ENCODE measurements around the gene SUGP1.
A peak's percentile ranks its signal among the peaks of the same experiment; 100 is the strongest.

SUGP1 gene

DNA sequence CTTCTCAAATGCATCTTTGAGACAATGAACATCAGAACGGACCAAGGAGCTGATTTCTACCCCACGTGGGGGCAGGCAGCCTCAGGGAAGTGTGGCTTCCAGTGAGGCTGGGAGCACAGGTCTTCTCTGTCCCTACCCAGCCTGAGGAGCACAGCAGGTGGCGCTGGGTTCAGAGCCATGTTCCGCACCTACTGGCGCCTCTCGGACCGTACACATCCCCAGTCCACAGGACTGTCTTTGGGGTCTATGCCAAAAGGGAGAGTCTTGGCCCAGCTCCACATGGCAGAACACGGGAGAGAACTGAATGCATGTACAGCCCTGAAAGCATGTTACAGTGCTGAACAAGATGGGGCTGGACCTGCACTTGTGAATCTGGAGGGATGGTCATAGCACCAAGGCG is 22.6 kb downstream of the SUGP1 start:
- DNase-seq (ENCODE audit: low read depth, low spot score), result no peak

DNA sequence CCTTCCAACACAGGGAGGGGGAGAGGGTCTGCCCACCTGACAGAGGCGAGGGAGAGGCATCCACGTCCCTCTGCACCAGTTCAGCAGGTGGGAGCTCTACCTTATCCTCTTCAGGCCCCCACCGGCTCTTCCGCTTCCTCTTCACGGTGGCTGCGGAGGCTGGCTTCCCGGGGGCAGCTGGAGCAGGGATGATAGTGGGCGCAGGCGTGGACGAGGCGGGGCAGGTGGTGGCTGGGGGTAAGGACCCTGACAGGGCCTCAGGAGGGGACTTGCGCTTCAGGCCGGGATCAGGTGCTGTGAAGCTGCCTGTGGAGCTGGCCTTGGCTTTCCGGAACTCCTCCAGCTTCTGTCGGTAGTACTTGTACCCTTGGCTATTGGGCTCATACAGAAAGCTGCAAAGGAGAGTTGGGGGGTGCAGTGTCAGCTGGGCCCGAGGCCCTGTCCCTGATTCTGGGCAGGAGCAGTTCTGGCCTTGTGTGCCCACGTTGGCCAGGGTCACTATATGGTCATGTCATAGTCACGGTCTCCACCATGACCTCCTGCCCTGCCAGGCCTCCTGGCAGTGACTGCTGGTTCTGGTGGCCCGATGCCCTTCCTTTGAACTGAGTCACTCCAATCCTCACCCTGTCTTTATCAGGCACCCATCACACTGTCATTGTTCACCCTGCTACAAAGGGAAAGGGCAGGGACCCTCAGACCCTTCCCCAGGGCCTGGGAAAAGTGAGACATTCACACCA is 23.2 kb downstream of the SUGP1 start:
- no peak for DNase-seq (ENCODE audit: low read depth, low spot score)

DNA sequence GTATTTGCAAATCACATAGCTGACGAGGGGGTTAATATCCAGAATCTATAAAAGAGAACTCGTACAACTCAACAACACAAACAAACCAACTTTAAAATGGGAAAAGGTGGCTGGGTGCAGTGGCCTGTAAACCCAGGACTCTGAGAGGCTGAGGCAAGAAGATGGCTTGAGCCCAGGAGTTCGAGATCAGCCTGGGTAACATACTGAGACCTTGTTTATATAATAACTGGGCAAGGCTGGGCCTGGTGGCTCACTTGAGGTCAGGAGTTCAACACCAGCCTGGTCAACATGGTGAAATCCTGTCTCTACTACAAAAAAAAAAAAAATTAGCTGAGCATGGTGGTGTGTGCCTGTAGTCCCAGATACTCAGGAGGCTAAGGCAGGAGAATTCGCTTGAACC is 25.4 kb downstream of the SUGP1 start:
- DNase-seq (ENCODE audit: low read depth, low spot score), result no peak

DNA sequence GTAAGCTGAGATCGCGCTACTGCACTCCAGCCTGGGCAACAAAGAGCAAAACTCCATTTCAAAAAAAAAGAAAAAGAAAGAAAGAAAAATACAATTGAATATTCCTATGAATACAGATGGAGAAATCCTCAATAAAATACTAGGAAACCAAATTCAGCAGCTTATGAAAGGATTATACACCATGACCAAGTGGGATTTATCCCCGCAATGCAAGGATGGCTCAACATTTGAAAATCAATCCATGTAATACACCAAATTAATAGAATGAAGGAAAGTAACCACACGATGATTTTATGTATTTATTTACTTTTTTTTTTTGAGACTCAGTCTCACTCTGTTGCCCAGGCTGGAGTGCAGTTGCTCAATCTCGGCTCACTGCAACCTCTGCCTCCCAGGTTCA is 27.7 kb downstream of the SUGP1 start:
- no peak for DNase-seq (ENCODE audit: low read depth, low spot score)

DNA sequence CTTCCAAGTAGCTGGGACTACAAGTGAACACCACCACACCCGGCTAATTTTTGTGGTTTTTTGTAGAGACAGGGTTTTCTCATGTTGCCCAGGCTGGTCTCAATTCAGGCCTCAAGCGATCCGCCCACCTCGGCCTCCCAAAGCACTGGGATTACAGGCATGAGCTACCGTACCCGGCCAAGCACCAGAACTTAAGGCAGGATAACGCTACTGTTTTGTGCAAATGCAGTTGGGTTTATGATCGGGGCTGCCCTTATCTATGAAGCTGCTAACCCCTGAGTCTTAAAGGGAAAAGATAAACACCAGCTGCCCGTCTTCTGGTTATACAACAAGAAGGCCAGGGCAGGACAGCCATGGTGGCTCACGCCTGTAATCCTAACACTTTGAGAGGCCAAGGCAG is 34.6 kb downstream of the SUGP1 start:
- DNase-seq (ENCODE audit: low read depth, low spot score), result peak; percentile 45

DNA sequence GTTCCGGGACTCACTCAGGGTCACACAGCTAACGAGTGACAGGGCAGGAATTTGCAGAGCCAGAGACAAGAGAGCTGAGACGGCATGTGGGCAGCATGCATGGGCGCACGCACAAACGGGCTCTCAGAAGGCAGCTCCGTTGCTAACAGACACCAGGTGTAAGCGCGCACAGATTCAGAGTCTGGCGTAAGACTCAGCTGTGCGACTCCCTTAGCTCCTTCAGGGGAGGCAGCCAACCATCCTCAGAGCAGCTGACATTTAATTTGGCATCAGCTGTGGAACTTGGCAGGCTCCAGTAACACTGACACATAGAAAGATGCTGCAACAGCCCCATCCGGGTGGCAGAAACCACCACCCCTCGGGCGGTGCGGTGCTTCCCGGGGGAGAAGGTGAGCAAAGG is 39.7 kb downstream of the SUGP1 start:
- DNase-seq (ENCODE audit: low read depth, low spot score), result no peak

DNA sequence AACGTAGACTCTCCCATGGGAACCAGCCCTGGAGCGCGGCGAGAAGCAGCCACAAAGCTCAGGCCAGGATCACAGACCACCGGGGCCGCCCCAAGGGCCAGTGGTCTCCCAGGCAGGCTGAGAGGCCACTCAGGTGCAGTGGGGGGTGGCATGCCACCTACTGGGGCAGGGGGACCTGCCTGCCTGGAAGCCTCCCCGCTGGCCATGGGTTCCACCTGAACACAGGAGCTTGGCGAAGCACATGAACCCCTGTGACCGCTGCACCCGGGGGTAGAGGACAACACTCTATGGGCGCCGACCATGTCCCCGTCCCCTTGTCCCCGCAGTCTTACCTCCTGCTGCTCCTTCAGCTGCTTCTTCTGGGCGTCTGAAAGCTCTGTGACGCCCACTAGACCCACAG is 40.5 kb downstream of the SUGP1 start:
- DNase-seq (ENCODE audit: low read depth, low spot score), result no peak

DNA sequence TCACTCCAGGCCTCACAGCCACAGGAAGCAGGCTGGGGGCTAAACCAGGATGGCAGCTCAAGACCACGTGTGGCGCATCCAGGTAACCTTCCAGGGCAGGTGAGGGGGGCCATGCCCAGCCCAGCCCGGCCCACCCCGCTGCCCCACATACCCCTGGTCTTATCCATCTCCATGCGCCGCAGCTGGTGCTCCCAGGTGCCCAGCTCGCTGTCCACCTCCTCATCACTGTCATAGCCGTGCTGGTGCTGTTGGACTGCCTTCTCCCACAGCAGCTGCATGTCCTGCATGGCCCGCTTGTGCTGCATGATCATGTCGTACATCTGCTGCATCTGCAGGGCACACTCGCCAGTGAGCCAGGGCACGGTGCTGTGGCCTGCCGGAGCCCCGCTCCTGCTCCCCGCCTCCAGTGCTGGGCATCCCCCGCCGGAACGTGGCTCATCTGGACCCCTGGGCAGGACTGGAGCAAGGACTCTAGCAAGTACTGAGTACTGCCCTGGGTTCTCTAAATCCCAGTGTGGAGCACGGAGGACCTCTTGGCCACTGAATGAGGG is 41.2 kb downstream of the SUGP1 start:
- DNase-seq (ENCODE audit: low read depth, low spot score), result no peak

DNA sequence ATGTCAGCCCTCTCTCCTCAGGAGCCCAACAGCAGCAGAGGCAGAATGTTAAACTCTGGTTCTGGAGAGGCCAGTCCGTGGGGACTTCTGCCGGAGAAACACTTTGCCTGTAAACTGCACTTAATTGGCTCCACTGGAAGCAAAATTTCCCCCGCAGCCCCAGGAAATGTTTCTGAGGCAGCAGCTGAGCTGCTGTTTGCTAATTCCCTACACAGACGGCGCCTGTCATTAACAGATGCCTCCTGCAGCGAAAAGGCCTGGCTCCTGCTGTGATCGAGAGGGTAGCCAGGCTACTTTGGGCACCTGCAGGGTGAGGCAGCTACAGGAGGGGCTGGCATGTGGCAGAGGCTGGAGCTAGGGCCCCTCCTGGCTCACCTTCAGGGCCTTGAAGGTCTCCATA is 42.0 kb downstream of the SUGP1 start:
- no peak for DNase-seq (ENCODE audit: low read depth, low spot score)

DNA sequence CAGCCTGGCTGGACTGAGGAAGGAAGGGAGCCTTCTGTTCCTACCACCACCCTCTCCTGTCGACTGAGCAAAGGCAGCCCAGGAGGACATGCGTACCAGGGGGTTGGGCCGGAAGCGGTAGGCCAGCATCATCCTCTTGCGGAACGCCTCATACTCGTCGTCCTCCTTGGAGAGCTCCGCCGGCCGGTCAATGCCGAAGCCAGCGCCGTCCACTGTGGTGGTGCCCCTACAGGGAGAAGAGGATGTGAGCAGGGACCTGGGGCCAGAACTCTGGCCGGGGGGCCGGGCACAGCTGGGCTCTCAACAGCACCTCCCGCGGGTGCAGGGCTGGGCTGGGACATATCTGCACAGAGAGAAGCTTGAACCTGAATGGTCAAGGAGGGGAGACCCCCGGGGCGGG is 43.5 kb downstream of the SUGP1 start:
- no peak for DNase-seq (ENCODE audit: low read depth, low spot score)

DNA sequence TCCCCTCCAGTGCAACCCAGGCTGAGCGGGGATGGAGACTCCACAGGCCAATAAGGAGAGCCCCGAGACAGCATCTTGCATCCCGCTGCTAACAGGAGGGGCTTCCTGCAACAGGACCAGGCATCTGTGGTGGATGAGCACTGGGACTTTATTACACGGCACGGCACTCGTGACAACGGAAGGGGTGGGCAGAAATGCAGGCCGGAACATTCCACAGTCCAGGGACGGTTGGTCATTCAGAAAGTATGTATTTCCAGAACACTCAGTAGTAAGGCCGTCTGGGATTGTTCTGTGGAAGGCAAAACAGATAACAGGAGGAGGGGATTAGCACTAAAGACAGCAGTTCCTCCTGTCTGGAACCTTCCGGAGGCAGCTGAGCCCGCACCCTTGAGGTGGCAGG is 43.9 kb downstream of the SUGP1 start:
- DNase-seq (ENCODE audit: low read depth, low spot score), result peak; percentile 41

DNA sequence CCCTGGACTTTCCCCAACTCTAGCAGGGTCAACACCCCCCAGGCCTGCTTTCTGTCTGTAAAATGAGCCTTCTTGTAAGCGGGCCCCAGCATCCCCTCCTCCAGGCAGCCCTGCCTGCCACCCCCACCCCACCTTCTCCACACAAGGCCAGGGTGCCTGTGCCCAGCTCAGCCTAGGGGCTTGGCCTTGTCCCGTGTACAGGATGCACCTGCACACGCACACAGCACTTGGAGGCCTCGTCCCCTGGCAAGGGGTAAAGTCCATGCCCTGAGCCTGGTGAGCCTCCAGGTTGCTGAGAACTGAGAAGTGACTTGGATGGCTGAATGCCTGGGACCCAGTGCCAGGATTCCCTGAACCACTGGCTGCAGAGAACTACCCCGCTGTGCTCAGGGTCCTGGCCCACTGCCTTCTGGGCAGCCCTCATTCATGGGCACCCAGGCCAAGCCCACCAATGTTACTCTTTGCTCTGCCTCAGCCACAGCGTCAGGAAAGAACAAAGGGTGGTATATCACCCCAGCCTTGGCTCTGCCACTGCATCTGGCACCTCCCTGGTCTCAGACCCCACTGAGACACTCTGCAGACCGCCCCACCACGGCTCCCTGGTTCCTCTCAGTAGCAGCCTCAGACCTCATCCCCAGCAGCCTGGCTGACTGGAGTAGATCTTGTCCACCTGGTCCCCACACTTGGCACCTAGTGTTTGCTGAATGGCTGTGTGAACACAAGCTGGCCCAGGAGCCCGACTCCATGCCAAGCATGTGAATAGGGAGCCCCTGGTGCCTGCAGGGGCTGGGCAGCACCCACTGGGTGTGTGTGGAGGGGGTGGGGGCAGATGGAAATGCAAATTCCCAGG is 45.4 kb downstream of the SUGP1 start:
- no peak for DNase-seq (ENCODE audit: low read depth, low spot score)

DNA sequence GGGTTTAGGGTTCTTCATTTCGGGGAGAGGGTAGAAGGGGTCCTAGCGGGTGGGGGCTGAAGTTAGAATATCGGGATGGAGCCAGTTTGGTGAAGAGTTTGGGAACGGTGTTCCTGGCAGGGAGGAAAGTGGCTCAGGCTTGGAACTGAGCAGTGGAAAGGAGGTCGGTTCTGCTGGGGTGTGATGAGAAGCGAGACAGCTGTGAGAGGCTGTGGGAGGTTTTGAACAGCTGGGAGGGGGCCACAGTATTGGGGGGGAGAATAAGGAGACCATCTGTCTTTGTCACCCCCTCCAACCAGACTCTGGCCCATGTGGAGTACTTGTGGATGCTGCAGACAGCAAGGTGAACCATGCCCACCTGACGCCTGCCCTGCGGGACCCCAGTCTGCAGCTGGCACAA is 46.2 kb downstream of the SUGP1 start:
- no peak for DNase-seq (ENCODE audit: low read depth, low spot score)

DNA sequence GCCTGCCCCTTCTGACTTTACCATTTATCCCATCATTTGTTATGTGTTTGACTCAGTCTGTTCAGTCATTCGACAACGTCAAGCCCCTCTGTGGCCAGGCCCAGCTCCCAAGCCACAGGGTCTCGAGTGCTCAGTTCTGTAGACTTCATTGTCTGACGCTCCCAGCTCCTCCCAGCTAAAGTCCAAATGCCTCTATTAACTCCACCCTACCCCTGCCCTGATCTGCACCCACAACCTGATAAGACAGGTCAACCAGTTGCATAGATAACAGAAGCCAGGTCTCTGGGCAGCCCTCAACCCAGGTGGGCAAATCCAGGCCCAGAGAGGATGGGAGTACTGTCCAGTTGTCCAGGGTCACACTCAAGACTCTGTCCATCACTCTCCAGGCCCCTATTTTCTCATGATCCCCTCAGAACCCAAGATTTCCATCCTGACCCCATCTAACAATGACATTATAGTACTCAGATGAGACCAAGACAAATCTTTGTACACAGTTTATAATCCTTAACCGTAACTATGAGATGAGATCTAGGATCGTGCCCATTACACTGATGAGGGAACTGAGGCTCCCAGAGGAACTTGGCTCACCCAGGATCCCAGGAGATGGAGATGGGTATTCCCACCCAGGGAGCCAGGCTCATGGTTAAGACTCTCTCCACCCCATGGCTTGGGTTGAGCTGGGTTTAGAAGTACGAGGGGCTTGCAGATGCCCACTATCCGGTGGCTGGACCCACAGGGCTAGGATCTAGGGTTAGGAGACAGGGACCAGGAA is 48.3 kb downstream of the SUGP1 start:
- DNase-seq (ENCODE audit: low read depth, low spot score), result no peak

DNA sequence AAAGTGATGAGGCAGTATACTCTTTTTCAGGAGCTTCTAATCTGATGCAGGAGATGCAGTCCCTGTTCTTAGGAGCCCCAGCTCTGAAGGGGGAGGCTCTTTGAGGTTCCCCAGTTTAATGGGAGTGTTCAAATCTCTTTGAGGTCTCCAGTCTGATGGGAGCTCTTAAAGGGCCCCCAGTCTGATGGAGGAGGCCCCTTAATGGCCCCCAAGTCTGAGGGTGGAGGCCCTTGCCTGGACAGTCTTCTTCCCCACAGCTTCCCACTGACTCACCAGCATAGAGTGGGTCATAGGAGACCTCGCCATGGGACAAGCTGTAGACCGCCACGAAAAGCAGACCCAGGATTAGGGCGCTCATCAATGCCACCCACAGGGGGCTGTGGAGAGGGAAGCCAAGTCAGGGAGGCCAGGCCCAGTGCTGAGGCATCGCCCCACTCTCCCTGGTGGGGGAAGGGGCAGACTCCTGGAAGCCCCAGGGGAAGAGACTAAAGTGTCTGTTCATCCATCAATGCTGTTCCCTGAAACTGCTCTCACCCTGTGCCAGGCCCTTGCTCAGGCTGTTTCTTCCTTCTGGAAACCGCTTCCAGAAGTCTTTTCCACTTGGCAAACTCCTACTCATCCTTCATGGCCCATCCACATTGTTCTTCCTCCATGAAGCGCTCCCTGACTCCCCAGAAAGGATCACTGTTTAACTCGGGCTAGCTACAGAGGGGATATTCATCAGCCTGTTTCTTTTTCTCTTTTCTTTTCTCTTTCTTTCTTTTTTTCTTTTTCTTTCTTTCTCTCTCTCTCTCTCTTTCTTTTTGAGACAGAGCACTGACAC is 49.3 kb downstream of the SUGP1 start:
- DNase-seq (ENCODE audit: low read depth, low spot score), result no peak

DNA sequence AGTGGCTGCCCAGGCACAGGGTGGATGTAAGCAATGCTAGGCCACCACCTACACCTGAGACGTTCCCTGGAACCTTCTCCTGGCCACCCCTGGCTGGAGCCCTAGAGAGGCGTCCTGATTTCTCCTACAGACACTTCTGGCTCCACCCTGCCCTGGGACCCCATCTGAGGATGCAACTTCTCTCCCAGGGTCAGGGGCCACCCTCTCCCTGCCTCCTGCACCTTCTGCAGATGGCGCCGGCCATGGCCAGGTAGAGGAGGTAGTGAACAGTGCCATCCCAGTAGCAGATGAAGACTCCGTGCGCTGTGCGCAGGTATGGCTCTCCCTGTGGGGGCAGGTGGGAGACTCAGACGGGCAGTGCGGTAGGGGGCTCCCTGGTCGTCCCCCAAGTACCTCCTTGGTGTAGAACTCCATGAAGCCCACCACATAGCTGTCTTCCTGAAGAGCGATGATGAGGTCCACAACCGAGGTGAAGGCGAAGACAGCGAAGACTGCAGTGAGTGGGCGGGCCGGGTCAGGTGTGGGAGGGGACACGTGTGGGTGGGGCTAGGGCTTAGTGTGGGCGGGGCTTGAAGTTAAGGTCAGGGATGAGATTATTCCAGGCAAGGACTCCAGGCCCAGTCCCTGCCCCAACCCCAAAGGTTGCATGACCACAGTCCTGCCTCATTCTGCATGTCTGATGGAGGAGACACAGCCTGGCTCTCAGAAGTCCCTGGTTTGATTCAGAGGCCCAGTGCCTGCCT is 50.2 kb downstream of the SUGP1 start:
- DNase-seq (ENCODE audit: low read depth, low spot score), result no peak

DNA sequence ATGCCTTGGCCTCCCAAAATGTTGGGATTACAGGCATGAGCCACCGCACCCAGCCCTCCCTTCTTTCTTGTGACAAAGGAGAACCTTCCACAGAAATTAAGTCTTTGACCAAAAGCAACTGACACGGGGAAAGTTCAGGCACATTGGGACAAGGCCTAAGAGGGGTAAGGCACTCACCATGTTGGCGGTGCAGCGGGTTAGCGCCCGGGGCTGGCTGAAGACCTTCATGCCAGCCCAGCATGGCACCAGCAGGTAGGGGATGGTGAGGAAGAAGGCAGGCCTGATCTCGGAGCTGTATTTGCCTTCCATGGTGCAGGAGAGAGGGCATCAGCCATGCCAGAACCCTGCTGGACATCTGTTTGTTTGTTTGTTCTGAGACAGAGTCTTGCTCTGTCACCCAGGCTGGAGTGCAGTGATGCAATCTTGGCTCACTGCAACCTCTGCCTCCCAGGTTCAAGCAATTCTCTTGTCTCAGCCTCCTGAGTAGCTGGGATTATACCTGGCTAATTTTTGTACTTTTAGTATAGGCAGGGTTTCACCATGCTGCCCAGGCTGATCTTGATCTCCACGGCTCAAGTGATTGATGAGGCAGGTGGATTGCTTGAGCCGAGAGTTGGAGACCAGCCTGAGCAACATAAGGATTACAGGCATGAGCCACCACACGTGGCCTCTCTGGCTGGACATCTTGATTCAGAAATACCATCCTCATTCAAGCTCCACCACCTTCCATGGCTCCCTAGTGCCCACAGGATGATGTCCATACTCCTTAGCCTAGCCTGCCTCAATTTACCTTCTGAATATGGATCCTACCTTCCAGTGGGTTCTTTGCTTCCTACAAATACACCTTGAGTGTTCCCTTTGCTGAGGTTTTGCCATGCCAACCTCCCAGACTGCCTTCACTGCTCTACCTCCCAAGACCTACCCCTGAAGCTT is 51.6 kb downstream of the SUGP1 start:
- no peak for DNase-seq (ENCODE audit: low read depth, low spot score)

DNA sequence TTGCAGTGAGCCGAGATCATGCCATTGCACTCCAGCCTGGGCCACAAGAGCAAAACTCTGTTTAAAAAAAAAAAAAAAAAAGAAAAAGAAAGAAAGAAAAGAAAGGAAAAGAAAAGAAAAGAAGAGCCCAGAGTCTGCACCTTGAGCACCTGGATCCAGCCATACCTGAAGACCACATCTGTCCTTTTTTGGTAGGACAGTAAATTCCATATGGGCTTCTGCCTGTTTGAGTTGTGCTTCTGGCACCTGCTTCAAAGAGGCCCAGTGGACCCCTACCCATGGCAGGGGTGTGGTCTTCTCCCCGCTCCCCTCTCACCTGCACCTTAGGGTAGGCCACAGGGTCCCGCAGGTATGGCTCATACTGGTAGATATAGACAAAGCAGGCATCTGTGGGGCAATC is 53.0 kb downstream of the SUGP1 start:
- DNase-seq (ENCODE audit: low read depth, low spot score), result no peak

DNA sequence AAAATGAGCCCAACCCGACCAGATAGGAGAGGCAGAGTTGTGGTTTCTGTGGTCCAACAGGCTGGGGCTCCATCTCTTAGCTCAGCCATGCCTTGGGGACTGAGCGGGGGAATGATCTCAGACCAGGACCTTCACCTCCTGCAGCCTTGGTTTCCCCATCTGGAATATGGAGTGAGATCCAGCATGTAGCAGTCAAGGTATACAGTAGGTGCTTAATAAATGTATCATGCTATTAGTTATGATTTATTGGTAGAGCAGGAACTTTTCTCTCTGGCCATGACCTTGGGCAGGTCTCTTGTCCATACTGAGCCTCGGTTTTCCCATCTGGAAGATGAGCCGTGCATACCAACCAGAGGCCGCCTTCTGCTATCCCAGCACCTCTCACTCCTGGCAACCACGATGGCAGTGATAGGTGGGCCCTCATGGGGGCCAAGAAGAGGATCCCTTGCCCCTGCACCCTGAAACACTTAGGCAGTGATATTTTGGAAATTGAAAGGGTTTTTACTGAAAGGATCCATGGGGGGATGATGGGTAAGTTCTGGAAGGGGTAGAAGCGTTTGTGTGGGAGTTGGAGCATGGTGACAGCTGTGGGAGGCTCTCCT is 56.3 kb downstream of the SUGP1 start:
- DNase-seq (ENCODE audit: low read depth, low spot score), result no peak

Data from ELF-1 (cell line).